Mesenchymal stem cell (in vitro differentiated cells and primary cell): ENCODE results near the gene NDUFAF8.

ENCODE experiments used
- DNase-seq: peaks from one replicate; pipeline ENCODE4 v3.0.0-alpha.2; 2013
- H2AFZ ChIP-seq: one replicate; pipeline ENCODE4 v1.6.1; 2013; ENCODE audit warnings: low read depth, mild to moderate bottlenecking, control low read depth, inconsistent platforms, low read length, moderate library complexity
- H2AK5ac ChIP-seq: 2 replicates; pipeline ENCODE4 v1.6.1; 2013; ENCODE audit warnings: low read length, moderate library complexity, mild to moderate bottlenecking, inconsistent platforms; ENCODE audit not compliant: severe bottlenecking
- H2BK120ac ChIP-seq: one replicate; pipeline ENCODE4 v1.6.1; 2013; ENCODE audit warnings: low read depth, mild to moderate bottlenecking, inconsistent platforms, low read length, moderate library complexity
- H2BK12ac ChIP-seq, 2 experiments: one replicate each; pipeline ENCODE4 v1.6.1; 2013; ENCODE audit warnings: inconsistent platforms in 2 of 2, low read length in 2 of 2, mild to moderate bottlenecking in 2 of 2, moderate library complexity in 2 of 2, control low read depth in 1 of 2
- H2BK15ac ChIP-seq: one replicate; pipeline ENCODE4 v1.6.1; 2013; ENCODE audit warnings: mild to moderate bottlenecking, low read depth, inconsistent platforms; ENCODE audit not compliant: poor library complexity, severe bottlenecking
- H2BK5ac ChIP-seq: 2 replicates; pipeline ENCODE4 v1.6.1; 2013; ENCODE audit warnings: low read depth, mild to moderate bottlenecking, low read length, control low read depth, inconsistent platforms; ENCODE audit not compliant: poor library complexity, severe bottlenecking
- H3K14ac ChIP-seq, 2 experiments: one replicate each; pipeline ENCODE4 v1.6.1; 2013; ENCODE audit warnings: inconsistent platforms in 2 of 2, low read length in 2 of 2, control low read depth in 1 of 2, mild to moderate bottlenecking in 1 of 2, moderate library complexity in 1 of 2
- H3K18ac ChIP-seq, 2 experiments: one replicate each; pipeline ENCODE4 v1.6.1; 2013; ENCODE audit warnings: inconsistent platforms in 2 of 2, low read length in 2 of 2, control low read depth in 1 of 2, low read depth in 1 of 2, mild to moderate bottlenecking in 1 of 2
- H3K23ac ChIP-seq, 2 experiments: one replicate each; pipeline ENCODE4 v1.6.1; 2013; ENCODE audit warnings: inconsistent platforms in 2 of 2, low read length in 2 of 2, mild to moderate bottlenecking in 2 of 2, moderate library complexity in 2 of 2, control low read depth in 1 of 2
- H3K27ac ChIP-seq: 2 replicates; pipeline ENCODE4 v1.5.1; 2013; ENCODE audit warnings: mild to moderate bottlenecking, moderate library complexity, low read length, control low read depth, inconsistent platforms; ENCODE audit not compliant: poor library complexity, severe bottlenecking
- H3K27me3 ChIP-seq, 2 experiments: 2 replicates each; pipeline versions ENCODE4 v1.6.1 to v1.7.0; 2013; ENCODE audit warnings: low read length in 2 of 2, mild to moderate bottlenecking in 2 of 2, moderate library complexity in 2 of 2, control low read depth in 1 of 2, inconsistent platforms in 1 of 2; ENCODE audit not compliant: control insufficient read depth in 1 of 2, insufficient read depth in 1 of 2
- H3K36me3 ChIP-seq, 2 experiments: 2 replicates each; pipeline versions ENCODE4 v1.6.1 to v1.7.0; 2013; ENCODE audit warnings: low read length in 2 of 2, control low read depth in 1 of 2, inconsistent platforms in 1 of 2, low read depth in 1 of 2, mild to moderate bottlenecking in 1 of 2; ENCODE audit not compliant: insufficient read depth in 2 of 2, control insufficient read depth in 1 of 2
- H3K4ac ChIP-seq, 2 experiments: one replicate each; pipeline ENCODE4 v1.6.1; 2013; ENCODE audit warnings: inconsistent platforms in 2 of 2, low read length in 2 of 2, mild to moderate bottlenecking in 2 of 2, moderate library complexity in 2 of 2, control low read depth in 1 of 2, low read depth in 1 of 2
- H3K4me1 ChIP-seq: 2 replicates; pipeline ENCODE4 v1.6.1; 2013; ENCODE audit warnings: low read depth, low read length, control low read depth; ENCODE audit not compliant: control insufficient read depth, insufficient read depth
- H3K4me2 ChIP-seq: 2 replicates; pipeline ENCODE4 v1.6.1; 2013; ENCODE audit warnings: low read length, mild to moderate bottlenecking, inconsistent platforms; ENCODE audit not compliant: poor library complexity, severe bottlenecking
- H3K4me3 ChIP-seq, 2 experiments: 2 replicates each; pipeline versions ENCODE4 v1.5.1 to v1.7.0; 2013; ENCODE audit warnings: low read length in 2 of 2, mild to moderate bottlenecking in 2 of 2, control low read depth in 1 of 2, low read depth in 1 of 2; ENCODE audit not compliant: insufficient read depth in 1 of 2
- H3K79me1 ChIP-seq: replicated peaks from 2 replicates; pipeline ENCODE4 v1.6.1; 2013; ENCODE audit warnings: mild to moderate bottlenecking, control low read depth, low read length, inconsistent platforms; ENCODE audit not compliant: poor library complexity, severe bottlenecking
- H3K9ac ChIP-seq: 2 replicates; pipeline ENCODE4 v1.7.0; 2013; ENCODE audit warnings: mild to moderate bottlenecking, low read length, moderate library complexity
- H3K9me3 ChIP-seq: 2 replicates; pipeline ENCODE4 v1.7.0; 2013; ENCODE audit warnings: mild to moderate bottlenecking, low read length; ENCODE audit not compliant: control insufficient read depth
- H4K8ac ChIP-seq: one replicate; pipeline ENCODE4 v1.6.1; 2013; ENCODE audit warnings: inconsistent platforms, mild to moderate bottlenecking, low read length, moderate library complexity
- H4K91ac ChIP-seq: one replicate; pipeline ENCODE4 v1.6.1; 2013; ENCODE audit warnings: mild to moderate bottlenecking, low read length, inconsistent platforms
- WGBS: methylation state at CpG from one replicate; pipeline ENCODE4 v1.1.7; 2013; ENCODE audit warnings: mixed read lengths; 5-methylcytosine and 5-hydroxymethylcytosine counted together

The NDUFAF8 gene

DNA sequence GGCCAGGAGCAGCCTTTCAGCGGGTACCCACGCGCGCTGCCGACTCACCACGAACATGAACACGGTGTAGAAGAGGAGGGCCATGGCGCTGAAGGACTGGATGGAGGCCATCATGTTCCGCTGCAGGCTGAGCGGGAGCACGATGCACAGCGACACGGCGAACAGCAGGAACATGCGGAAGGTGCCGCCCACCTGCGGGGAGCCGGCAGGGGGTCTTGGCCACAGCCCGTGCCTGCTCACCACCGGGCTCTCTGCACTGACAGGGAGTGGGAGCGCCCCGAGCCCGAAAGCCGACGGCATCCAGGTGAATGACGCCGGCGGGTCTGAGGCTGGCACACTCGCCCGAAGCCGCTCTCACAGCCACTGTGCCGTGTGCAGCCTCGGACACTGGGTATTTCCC, 43.0 kb downstream of the NDUFAF8 start:
- Histone ChIP-seq H3K36me3 (peaks cover 40 to 82% of the 10 kb centered on the region in 2 experiments), H3K4ac (no peak overlapping the region), H3K4me1 (no peaks in the 10 kb centered on the region), H3K9ac (no peak overlapping the region), H4K91ac (no peak overlapping the region), H3K27me3 (no peaks in the 10 kb centered on the region), H2AFZ (no peak overlapping the region), H3K18ac (no peak overlapping the region), H3K27ac (no peak overlapping the region), H2BK15ac (no peak overlapping the region), H3K14ac (no peak overlapping the region), H2BK5ac (no peak overlapping the region), H2BK12ac (no peak overlapping the region), H3K4me3 (no peak overlapping the region), H2BK120ac (no peak overlapping the region), H3K23ac (no peak overlapping the region), H3K9me3 (no peaks in the 10 kb centered on the region), H2AK5ac (no peak overlapping the region), H3K4me2 (no peak overlapping the region), H3K79me1 (peaks cover 51% of the 10 kb centered on the region), H4K8ac (no peak overlapping the region)
- WGBS = 96% methylated on average over 33 of the region's 33 CpGs
- no peak for DNase-seq

DNA sequence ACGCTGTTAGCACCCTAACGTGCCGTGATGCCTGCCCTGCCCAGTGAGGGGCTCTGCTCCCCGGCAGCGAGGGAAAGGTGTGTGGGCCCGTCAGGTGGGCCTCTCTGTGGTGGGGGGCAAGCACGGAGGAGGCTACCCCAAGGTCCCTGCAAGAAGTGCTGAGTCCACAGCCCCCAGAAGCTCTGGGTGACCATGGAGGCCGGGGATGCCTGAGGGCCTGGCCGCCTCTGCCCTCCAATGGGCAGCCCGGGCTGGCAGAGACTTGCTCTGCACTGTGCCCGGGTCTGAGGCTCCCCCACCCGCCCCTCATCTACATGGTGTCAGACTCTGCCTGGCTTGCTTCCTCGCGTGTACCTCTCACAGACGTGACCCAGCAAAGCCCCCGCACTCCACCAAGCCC, 43.8 kb downstream of the NDUFAF8 start:
- Histone ChIP-seq H3K14ac (no peak overlapping the region), H3K27ac (no peak overlapping the region), H3K18ac (no peak overlapping the region), H2AFZ (no peak overlapping the region), H2BK5ac (no peak overlapping the region), H3K36me3 (peaks cover 41 to 82% of the 10 kb centered on the region in 2 experiments), H3K4me3 (no peak overlapping the region), H3K27me3 (no peaks in the 10 kb centered on the region), H3K4me2 (no peak overlapping the region), H3K79me1 (peaks cover 51% of the 10 kb centered on the region), H4K91ac (peak overlapping the region; percentile 49), H2BK12ac (no peak overlapping the region), H3K9ac (no peak overlapping the region), H3K4me1 (no peaks in the 10 kb centered on the region), H3K23ac (no peak overlapping the region), H2BK120ac (no peak overlapping the region), H2AK5ac (no peak overlapping the region), H2BK15ac (no peak overlapping the region), H3K9me3 (no peaks in the 10 kb centered on the region), H3K4ac (no peak overlapping the region), H4K8ac (no peak overlapping the region)
- DNase-seq = no peak
- 95% methylated on average over 16 of the region's 16 CpGs for WGBS

GRCh38 chr17:81285179-81285878, 46.2 kb downstream of the NDUFAF8 start:
- Histone ChIP-seq H2BK120ac (no peak overlapping the region), H3K18ac (no peak overlapping the region), H3K9me3 (no peaks in the 10 kb centered on the region), H3K14ac (no peak overlapping the region), H3K27me3 (no peaks in the 10 kb centered on the region), H2AFZ (no peak overlapping the region), H3K4ac (peak overlapping the region in 1 of 2 experiments; percentile 18), H2AK5ac (no peak overlapping the region), H3K4me2 (no peak overlapping the region), H2BK12ac (no peak overlapping the region), H2BK5ac (no peak overlapping the region), H4K8ac (peak overlapping the region; percentile 38), H3K23ac (no peak overlapping the region), H4K91ac (peak overlapping the region; percentile 56), H3K36me3 (peaks cover 35 to 74% of the 10 kb centered on the region in 2 experiments), H3K4me1 (peaks cover 2% of the 10 kb centered on the region), H3K27ac (no peak overlapping the region), H2BK15ac (no peak overlapping the region), H3K4me3 (peak overlapping the region in 1 of 2 experiments; percentile 69), H3K79me1 (peaks cover 53% of the 10 kb centered on the region), H3K9ac (peak overlapping the region; percentile 72)
- WGBS = 76% methylated on average over 37 of the region's 37 CpGs
- no peak for DNase-seq

GRCh38 chr17:81285894-81286293, 46.8 kb downstream of the NDUFAF8 start:
- Histone ChIP-seq H3K4me2 (no peak overlapping the region), H2AFZ (no peak overlapping the region), H3K36me3 (peaks cover 34 to 72% of the 10 kb centered on the region in 2 experiments), H2AK5ac (no peak overlapping the region), H3K4me1 (peaks cover 2% of the 10 kb centered on the region), H3K18ac (no peak overlapping the region), H3K9me3 (no peaks in the 10 kb centered on the region), H3K4me3 (peak overlapping the region in 1 of 2 experiments; percentile 69), H3K27ac (no peak overlapping the region), H2BK120ac (no peak overlapping the region), H2BK12ac (no peak overlapping the region), H4K8ac (no peak overlapping the region), H3K14ac (no peak overlapping the region), H3K4ac (no peak overlapping the region), H3K79me1 (peaks cover 56% of the 10 kb centered on the region), H3K27me3 (no peaks in the 10 kb centered on the region), H3K9ac (peak overlapping the region; percentile 72), H4K91ac (no peak overlapping the region), H3K23ac (no peak overlapping the region), H2BK15ac (no peak overlapping the region), H2BK5ac (no peak overlapping the region)
- no peak for DNase-seq
- WGBS = 88% methylated on average over 12 of the region's 12 CpGs
